RWPE2 (cell line): ENCODE measurements around the gene ZACN.

Source experiments
- ATAC-seq: fragments of 200-7000 bp; cut with Tn5 transposase; 3 replicates; pipeline ENCODE4 v1.9.1; 2021; ENCODE audit warnings: low read depth
- DNase-seq: peaks from one replicate; pipeline ENCODE4 v3.0.0-alpha.2; 2020; ENCODE audit warnings: low spot score
- H3K27ac ChIP-seq: fragments of 450-650 bp; 2 replicates; pipeline ENCODE4 v1.5.1; 2017; ENCODE audit warnings: mild to moderate bottlenecking; ENCODE audit not compliant: poor library complexity, severe bottlenecking
- H3K27me3 ChIP-seq: fragments of 250-450 bp; sonication (Bioruptor Pico); 2 replicates; pipeline ENCODE4 v1.5.1; 2021; ENCODE audit warnings: mild to moderate bottlenecking, moderate library complexity; ENCODE audit not compliant: insufficient read depth, poor library complexity, severe bottlenecking
- H3K36me3 ChIP-seq: fragments of 250-450 bp; sonication (Bioruptor Pico); 2 replicates; pipeline ENCODE4 v1.5.1; 2020; ENCODE audit warnings: low read depth, mild to moderate bottlenecking, moderate library complexity
- H3K4me1 ChIP-seq: fragments of 250-450 bp; sonication (Bioruptor Pico); 2 replicates; pipeline ENCODE4 v1.5.1; 2021; ENCODE audit warnings: mild to moderate bottlenecking, moderate library complexity; ENCODE audit not compliant: insufficient read depth, poor library complexity, severe bottlenecking
- H3K4me3 ChIP-seq: fragments of 250-450 bp; sonication (Bioruptor Pico); 2 replicates; pipeline ENCODE4 v1.5.1; 2021; ENCODE audit warnings: mild to moderate bottlenecking, moderate library complexity; ENCODE audit not compliant: severe bottlenecking
- H3K9me3 ChIP-seq: fragments of 250-450 bp; sonication (Bioruptor Pico); 2 replicates; pipeline ENCODE4 v1.5.1; 2021; ENCODE audit warnings: mild to moderate bottlenecking, moderate library complexity; ENCODE audit not compliant: severe bottlenecking
- CTCF ChIP-seq: fragments of 450-650 bp; IDR thresholded peaks from one replicate; pipeline ENCODE4 v1.5.1; 2017; ENCODE audit warnings: mild to moderate bottlenecking, moderate library complexity; ENCODE audit not compliant: poor library complexity, severe bottlenecking

The ZACN gene

GRCh38 chr17:76125391-76125675 lies 46.4 kb downstream of the ZACN start:
- Histone ChIP-seq H3K9me3 (no peaks in the 10 kb centered on the region), H3K36me3 (no peaks in the 10 kb centered on the region), H3K27me3 (no peaks in the 10 kb centered on the region), H3K27ac (no peak overlapping the region), H3K4me1 (no peaks in the 10 kb centered on the region), H3K4me3 (no peak overlapping the region)
- no peak for ATAC-seq
- no peak for TF ChIP-seq CTCF
- DNase-seq = no peak

GRCh38 chr17:76125922-76126321 lies 46.9 kb downstream of the ZACN start:
- Histone ChIP-seq H3K4me3 (no peak overlapping the region), H3K9me3 (no peaks in the 10 kb centered on the region), H3K36me3 (no peaks in the 10 kb centered on the region), H3K27ac (no peak overlapping the region), H3K27me3 (no peaks in the 10 kb centered on the region), H3K4me1 (no peaks in the 10 kb centered on the region)
- no peak for DNase-seq
- ATAC-seq = no peak
- TF ChIP-seq CTCF = no peak

GRCh38 chr17:76130473-76130872 lies 51.5 kb downstream of the ZACN start:
- Histone ChIP-seq H3K4me1 (peaks cover 18% of the 10 kb centered on the region), H3K27ac (no peak overlapping the region), H3K9me3 (no peaks in the 10 kb centered on the region), H3K36me3 (no peaks in the 10 kb centered on the region), H3K4me3 (no peak overlapping the region), H3K27me3 (no peaks in the 10 kb centered on the region)
- ATAC-seq = no peak
- no peak for TF ChIP-seq CTCF
- no peak for DNase-seq

- H3K4me3 ChIP-seq = no peak overlapping the region
- TF ChIP-seq CTCF = no peak
- no peaks in the 10 kb centered on the region for H3K9me3 ChIP-seq
- DNase-seq (no peak), ATAC-seq (no peak)
- no peaks in the 10 kb centered on the region for H3K27me3 ChIP-seq
- H3K27ac ChIP-seq = no peak overlapping the region
- peaks cover 18% of the 10 kb centered on the region for H3K4me1 ChIP-seq
- no peaks in the 10 kb centered on the region for H3K36me3 ChIP-seq
Observed at GRCh38 chr17:76131051-76131691, 52.2 kb downstream of the ZACN start.

- no peak for DNase-seq
- no peak overlapping the region for H3K4me3 ChIP-seq
- H3K9me3 ChIP-seq = no peaks in the 10 kb centered on the region
- no peak for TF ChIP-seq CTCF
- ATAC-seq = peak; percentile 68
- no peak overlapping the region for H3K27ac ChIP-seq
- no peaks in the 10 kb centered on the region for H3K27me3 ChIP-seq
- H3K36me3 ChIP-seq = no peaks in the 10 kb centered on the region
- peaks cover 18% of the 10 kb centered on the region for H3K4me1 ChIP-seq
Observed at GRCh38 chr17:76131692-76132573, 53.0 kb downstream of the ZACN start.
